Nephron (organoid): Measurements from ENCODE around the gene GMPR.

Experiments used
- H3K27ac Mint-ChIP-seq, 3 experiments: 2 replicates each; pipeline ENCODE4 v1.8.0; 2020; ENCODE audit warnings: mixed read lengths in 3 of 3, mild to moderate bottlenecking in 2 of 3, moderate library complexity in 1 of 3
- H3K27me3 Mint-ChIP-seq: 2 replicates; pipeline ENCODE4 v1.8.0; 2021; ENCODE audit warnings: low read depth, mild to moderate bottlenecking, moderate library complexity, mixed read lengths
- H3K36me3 Mint-ChIP-seq: 2 replicates; pipeline ENCODE4 v1.8.0; 2020; ENCODE audit warnings: low read depth, mixed read lengths
- H3K4me1 Mint-ChIP-seq: 2 replicates; pipeline ENCODE4 v1.8.0; 2020; ENCODE audit warnings: mixed read lengths
- H3K4me3 Mint-ChIP-seq, 3 experiments: 2 replicates each; pipeline ENCODE4 v1.8.0; 2020; ENCODE audit warnings: mild to moderate bottlenecking in 3 of 3, mixed read lengths in 3 of 3, moderate library complexity in 2 of 3
- H3K9me3 Mint-ChIP-seq: 2 replicates; pipeline ENCODE4 v1.8.0; 2020; ENCODE audit warnings: mixed read lengths
- CTCF ChIP-seq, 3 experiments: fragments of 200-600 bp; sonication (generic); IDR thresholded peaks; one replicate each; pipeline ENCODE4 v1.5.0; 2021; ENCODE audit warnings: antibody characterized with exemption in 3 of 3; ENCODE audit not compliant: unreplicated experiment in 3 of 3

Gene GMPR

GRCh38 chr6:16244869-16245451, 6.6 kb downstream of the GMPR start:
- Mint-ChIP-seq H3K36me3 (no peaks in the 10 kb centered on the region), H3K27ac (peak overlapping the region; percentile 25 to 85 (median 59)), H3K4me1 (peaks cover 61% of the 10 kb centered on the region), H3K9me3 (no peaks in the 10 kb centered on the region), H3K4me3 (peak overlapping the region in 2 of 3 experiments; percentile 1 to 16), H3K27me3 (peaks cover 27% of the 10 kb centered on the region)
- TF ChIP-seq CTCF (IDR thresholded peaks at IDR 0.05; ENCODE audit: unreplicated experiment in 3 of 3), result no peak

DNA sequence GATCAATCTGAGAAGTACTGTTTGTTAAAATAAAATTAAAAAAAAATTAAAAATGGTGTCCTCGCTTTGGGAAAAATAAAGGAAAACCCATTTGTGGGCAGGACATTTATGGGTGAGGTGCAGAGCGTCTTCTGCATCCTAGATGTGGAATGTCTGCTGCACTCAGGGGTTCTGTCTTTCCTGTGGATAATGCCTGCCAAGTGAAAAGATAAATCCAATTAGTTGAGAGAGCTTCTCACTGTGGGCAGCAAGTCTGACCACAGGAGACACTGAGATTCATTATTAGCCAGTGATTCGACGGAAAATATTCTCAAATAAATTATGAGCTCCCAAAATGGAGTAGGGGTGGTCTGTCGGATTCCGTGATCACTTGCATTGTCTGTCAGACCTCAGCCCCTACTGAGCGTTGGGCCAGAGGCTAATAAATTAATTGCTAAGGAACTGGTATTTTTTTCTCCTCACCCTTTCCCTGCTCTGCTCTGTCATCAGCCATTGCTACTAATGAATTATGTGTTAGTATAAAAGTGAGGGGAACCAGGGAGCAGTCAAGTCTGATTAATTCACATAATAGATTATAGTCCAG, 10.0 kb downstream of the GMPR start:
- no peaks in the 10 kb centered on the region for H3K36me3 Mint-ChIP-seq

GRCh38 chr6:16249971-16250370, 11.6 kb downstream of the GMPR start:
- H3K9me3 Mint-ChIP-seq, result no peaks in the 10 kb centered on the region
- H3K27me3 Mint-ChIP-seq, result peaks cover 36% of the 10 kb centered on the region
- H3K4me1 Mint-ChIP-seq, result peaks cover 28% of the 10 kb centered on the region
- H3K36me3 Mint-ChIP-seq, result no peaks in the 10 kb centered on the region
- no peak for TF ChIP-seq CTCF (IDR thresholded peaks at IDR 0.05; ENCODE audit: unreplicated experiment in 3 of 3)
- H3K4me3 Mint-ChIP-seq, result no peak overlapping the region
- no peak overlapping the region for H3K27ac Mint-ChIP-seq

More for the DNA sequence above, 10.0 kb downstream of the GMPR start:
- no peaks in the 10 kb centered on the region for H3K9me3 Mint-ChIP-seq
- peaks cover 43% of the 10 kb centered on the region for H3K4me1 Mint-ChIP-seq
- H3K27ac Mint-ChIP-seq, result no peak overlapping the region
- H3K27me3 Mint-ChIP-seq, result peaks cover 29% of the 10 kb centered on the region
- H3K4me3 Mint-ChIP-seq, result no peak overlapping the region
- TF ChIP-seq CTCF (IDR thresholded peaks at IDR 0.05; ENCODE audit: unreplicated experiment in 3 of 3), result no peak

DNA sequence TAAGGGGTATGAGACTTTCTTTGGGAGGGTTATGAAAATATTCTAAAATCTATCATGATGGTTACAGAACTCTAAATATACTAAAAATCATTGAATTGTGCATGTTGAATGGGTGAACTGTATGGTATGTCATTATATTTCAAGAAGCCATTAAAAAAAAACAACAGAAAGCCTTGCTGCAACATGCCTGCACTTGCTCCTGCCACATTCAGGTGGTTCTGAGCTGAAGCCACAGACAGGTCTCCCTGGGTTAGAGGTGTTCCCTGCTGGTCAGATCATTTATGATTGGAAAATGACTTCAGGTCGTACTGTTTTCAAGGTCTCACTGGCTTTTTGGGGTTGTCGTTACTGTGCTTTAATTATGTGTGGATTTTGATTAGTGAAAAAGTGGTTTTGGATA, 13.3 kb downstream of the GMPR start:
- H3K4me1 Mint-ChIP-seq, result peaks cover 11% of the 10 kb centered on the region
- H3K27ac Mint-ChIP-seq, result no peak overlapping the region
- no peak for TF ChIP-seq CTCF (IDR thresholded peaks at IDR 0.05; ENCODE audit: unreplicated experiment in 3 of 3)
- H3K9me3 Mint-ChIP-seq, result no peaks in the 10 kb centered on the region
- no peak overlapping the region for H3K4me3 Mint-ChIP-seq
- H3K27me3 Mint-ChIP-seq, result peaks cover 28% of the 10 kb centered on the region
- no peaks in the 10 kb centered on the region for H3K36me3 Mint-ChIP-seq

GRCh38 chr6:16252686-16253299, 14.4 kb downstream of the GMPR start:
- Mint-ChIP-seq H3K36me3 (no peaks in the 10 kb centered on the region), H3K4me1 (peaks cover 12% of the 10 kb centered on the region), H3K4me3 (no peak overlapping the region), H3K27me3 (peaks cover 25% of the 10 kb centered on the region), H3K9me3 (no peaks in the 10 kb centered on the region), H3K27ac (no peak overlapping the region)
- TF ChIP-seq CTCF (IDR thresholded peaks at IDR 0.05; ENCODE audit: unreplicated experiment in 3 of 3), result no peak
